ENCODE data around the gene DKC1.

Gene DKC1

DNA sequence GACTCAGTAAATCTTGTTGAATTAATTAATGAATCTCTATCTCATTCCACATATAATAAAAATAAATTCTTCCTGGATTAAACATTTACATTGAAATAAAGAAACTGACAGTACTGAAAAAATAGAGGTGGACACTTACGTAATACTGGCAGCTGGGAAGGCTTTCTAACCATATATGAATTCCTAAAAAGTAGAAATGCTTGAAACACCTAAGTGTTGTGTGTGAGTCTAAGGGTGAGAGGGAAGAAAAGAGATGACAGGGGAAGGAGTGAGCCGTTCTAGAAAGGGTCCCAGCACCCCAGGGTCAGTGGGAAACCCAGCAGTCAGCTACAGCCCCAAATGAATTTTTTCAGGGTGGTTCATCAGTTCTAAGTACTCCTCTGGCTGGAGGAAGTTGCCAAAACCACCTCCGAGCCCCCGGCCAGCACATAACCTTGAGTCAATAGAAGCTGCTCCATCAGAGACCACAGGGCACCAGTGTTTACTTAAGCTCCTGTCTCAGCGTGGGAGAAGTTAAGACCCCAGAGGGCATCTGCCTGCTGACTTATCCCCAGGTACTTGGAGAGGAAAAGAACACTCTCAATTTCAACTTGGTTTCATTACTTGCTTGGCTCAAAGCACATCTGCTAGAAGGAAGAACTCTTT is 30.1 kb upstream of the DKC1 start:
- CTCF ChIA-PET = interaction anchor here (1.0 to 7.5 kb wide), 4 partner anchors 11 to 16 kb away, joined by 3 to 46 read pairs (median 5); no protein-coding TSS in a partner anchor

DNA sequence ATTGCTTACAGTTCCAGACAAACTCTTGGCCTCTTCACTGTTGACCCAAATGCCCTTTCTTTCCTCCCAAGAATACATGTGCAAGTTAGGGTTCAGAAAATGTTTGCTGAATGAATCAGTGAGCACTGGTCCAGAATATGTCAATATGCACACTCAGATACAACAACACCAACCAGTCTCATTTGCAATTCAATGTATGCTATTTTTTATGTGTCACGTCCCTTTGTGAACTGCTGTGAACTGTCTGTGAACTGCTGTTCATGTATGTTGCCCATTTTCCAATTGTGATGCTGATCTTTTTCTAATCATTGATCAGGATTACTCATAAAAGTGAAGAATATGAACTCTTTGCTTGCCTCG is 29.6 kb upstream of the DKC1 start:
- no peak for TF ChIP-seq ZNF335 (tag by site-specific recombination; conservative IDR thresholded peaks at IDR 0.05)
- no peak for TF ChIP-seq ZNF140 (tag by site-specific recombination; IDR thresholded peaks at IDR 0.05)
- no peak for TF ChIP-seq ZBTB1 (tag by site-specific recombination; IDR thresholded peaks at IDR 0.05)
- no peak for TF ChIP-seq REPIN1 (tag by site-specific recombination; IDR thresholded peaks at IDR 0.05; ENCODE audit: low read depth)
- TF ChIP-seq, protein P1, sequence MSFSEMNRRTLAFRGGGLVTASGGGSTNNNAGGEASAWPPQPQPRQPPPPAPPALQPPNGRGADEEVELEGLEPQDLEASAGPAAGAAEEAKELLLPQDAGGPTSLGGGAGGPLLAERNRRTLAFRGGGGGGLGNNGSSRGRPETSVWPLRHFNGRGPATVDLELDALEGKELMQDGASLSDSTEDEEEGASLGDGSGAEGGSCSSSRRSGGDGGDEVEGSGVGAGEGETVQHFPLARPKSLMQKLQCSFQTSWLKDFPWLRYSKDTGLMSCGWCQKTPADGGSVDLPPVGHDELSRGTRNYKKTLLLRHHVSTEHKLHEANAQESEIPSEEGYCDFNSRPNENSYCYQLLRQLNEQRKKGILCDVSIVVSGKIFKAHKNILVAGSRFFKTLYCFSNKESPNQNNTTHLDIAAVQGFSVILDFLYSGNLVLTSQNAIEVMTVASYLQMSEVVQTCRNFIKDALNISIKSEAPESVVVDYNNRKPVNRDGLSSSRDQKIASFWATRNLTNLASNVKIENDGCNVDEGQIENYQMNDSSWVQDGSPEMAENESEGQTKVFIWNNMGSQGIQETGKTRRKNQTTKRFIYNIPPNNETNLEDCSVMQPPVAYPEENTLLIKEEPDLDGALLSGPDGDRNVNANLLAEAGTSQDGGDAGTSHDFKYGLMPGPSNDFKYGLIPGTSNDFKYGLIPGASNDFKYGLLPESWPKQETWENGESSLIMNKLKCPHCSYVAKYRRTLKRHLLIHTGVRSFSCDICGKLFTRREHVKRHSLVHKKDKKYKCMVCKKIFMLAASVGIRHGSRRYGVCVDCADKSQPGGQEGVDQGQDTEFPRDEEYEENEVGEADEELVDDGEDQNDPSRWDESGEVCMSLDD (tag by site-specific recombination; IDR thresholded peaks at IDR 0.05) = no peak
- TF ChIP-seq ZXDB (tag by site-specific recombination; IDR thresholded peaks at IDR 0.05) = no peak
- TF ChIP-seq EGR2 (tag by site-specific recombination; IDR thresholded peaks at IDR 0.05; ENCODE audit: low read depth) = no peak
- no peak for TF ChIP-seq ZNF624 (tag by site-specific recombination; IDR thresholded peaks at IDR 0.05)
- TF ChIP-seq BCL11A (tag by site-specific recombination; IDR thresholded peaks at IDR 0.05; ENCODE audit: low read depth) = no peak
- no peak for TF ChIP-seq ZBTB21 (tag by site-specific recombination; IDR thresholded peaks at IDR 0.05)
- TF ChIP-seq ZNF548 (tag by site-specific recombination; IDR thresholded peaks at IDR 0.05) = no peak
- no peak for TF ChIP-seq ZNF514 (tag by site-specific recombination; IDR thresholded peaks at IDR 0.05)
- TF ChIP-seq ZFP69B (tag by site-specific recombination; IDR thresholded peaks at IDR 0.05) = no peak
- TF ChIP-seq, protein P2, sequence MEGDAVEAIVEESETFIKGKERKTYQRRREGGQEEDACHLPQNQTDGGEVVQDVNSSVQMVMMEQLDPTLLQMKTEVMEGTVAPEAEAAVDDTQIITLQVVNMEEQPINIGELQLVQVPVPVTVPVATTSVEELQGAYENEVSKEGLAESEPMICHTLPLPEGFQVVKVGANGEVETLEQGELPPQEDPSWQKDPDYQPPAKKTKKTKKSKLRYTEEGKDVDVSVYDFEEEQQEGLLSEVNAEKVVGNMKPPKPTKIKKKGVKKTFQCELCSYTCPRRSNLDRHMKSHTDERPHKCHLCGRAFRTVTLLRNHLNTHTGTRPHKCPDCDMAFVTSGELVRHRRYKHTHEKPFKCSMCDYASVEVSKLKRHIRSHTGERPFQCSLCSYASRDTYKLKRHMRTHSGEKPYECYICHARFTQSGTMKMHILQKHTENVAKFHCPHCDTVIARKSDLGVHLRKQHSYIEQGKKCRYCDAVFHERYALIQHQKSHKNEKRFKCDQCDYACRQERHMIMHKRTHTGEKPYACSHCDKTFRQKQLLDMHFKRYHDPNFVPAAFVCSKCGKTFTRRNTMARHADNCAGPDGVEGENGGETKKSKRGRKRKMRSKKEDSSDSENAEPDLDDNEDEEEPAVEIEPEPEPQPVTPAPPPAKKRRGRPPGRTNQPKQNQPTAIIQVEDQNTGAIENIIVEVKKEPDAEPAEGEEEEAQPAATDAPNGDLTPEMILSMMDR (tag by site-specific recombination; IDR thresholded peaks at IDR 0.05) = no peak
- TF ChIP-seq ZNF777 (tag by site-specific recombination; IDR thresholded peaks at IDR 0.05; ENCODE audit: borderline replicate concordance) = no peak
- no peak overlapping the region for H3K4me3 ChIP-seq (ENCODE audit: low read depth, low read length)
- H3K36me3 ChIP-seq (ENCODE audit: control insufficient read depth in 2 of 2, insufficient read depth in 1 of 2, low read length in 2 of 2) = no peaks in the 10 kb centered on the region
- CTCF ChIA-PET = interaction anchor here (1.0 kb wide), 1 partner anchor 15 kb away, joined by 3 read pairs; no protein-coding TSS in a partner anchor
- H3K9me3 ChIP-seq (ENCODE audit: control insufficient read depth, insufficient read depth, low read depth, low read length) = no peaks in the 10 kb centered on the region
- H3K27ac ChIP-seq (ENCODE audit: extremely low read depth, low read depth, low read length) = no peak overlapping the region
- peaks cover 7% of the 10 kb centered on the region; the same call in 1 of the 2 replicates for H3K4me1 ChIP-seq (ENCODE audit: control insufficient read depth, insufficient read depth, low read length)
- POLR2A ChIA-PET = interaction anchor here (1.8 kb wide), 1 partner anchor 30 kb away, joined by 5 read pairs; the partner anchor contains the start of gene DKC1

More for the DNA sequence above, 30.1 kb upstream of the DKC1 start:
- H3K9me3 ChIP-seq (ENCODE audit: control insufficient read depth, insufficient read depth, low read depth, low read length) = no peaks in the 10 kb centered on the region
- TF ChIP-seq, protein P3, sequence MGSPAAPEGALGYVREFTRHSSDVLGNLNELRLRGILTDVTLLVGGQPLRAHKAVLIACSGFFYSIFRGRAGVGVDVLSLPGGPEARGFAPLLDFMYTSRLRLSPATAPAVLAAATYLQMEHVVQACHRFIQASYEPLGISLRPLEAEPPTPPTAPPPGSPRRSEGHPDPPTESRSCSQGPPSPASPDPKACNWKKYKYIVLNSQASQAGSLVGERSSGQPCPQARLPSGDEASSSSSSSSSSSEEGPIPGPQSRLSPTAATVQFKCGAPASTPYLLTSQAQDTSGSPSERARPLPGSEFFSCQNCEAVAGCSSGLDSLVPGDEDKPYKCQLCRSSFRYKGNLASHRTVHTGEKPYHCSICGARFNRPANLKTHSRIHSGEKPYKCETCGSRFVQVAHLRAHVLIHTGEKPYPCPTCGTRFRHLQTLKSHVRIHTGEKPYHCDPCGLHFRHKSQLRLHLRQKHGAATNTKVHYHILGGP (tag by site-specific recombination; IDR thresholded peaks at IDR 0.05) = peak; percentile 60
- TF ChIP-seq ZNF112 (tag by site-specific recombination; IDR thresholded peaks at IDR 0.05) = no peak
- no peak for TF ChIP-seq YY2 (tag by site-specific recombination; IDR thresholded peaks at IDR 0.05)
- TF ChIP-seq ZIC2 (tag by site-specific recombination; IDR thresholded peaks at IDR 0.05) = peak; percentile 80
- TF ChIP-seq HOXA7 (CRISPR knock-in tag; IDR thresholded peaks at IDR 0.05; ENCODE audit: borderline replicate concordance) = no peak
- no peak for TF ChIP-seq ZNF174 (tag by site-specific recombination; IDR thresholded peaks at IDR 0.05)
- TF ChIP-seq, protein P1 (tag by site-specific recombination; IDR thresholded peaks at IDR 0.05) = no peak
- TF ChIP-seq ZNF660 (tag by site-specific recombination; IDR thresholded peaks at IDR 0.05) = peak; percentile 57; the same call in 1 of the 2 replicates
- no peak for TF ChIP-seq ZNF391 (tag by site-specific recombination; IDR thresholded peaks at IDR 0.05; ENCODE audit: borderline replicate concordance, low read depth)
- TF ChIP-seq, protein P4, sequence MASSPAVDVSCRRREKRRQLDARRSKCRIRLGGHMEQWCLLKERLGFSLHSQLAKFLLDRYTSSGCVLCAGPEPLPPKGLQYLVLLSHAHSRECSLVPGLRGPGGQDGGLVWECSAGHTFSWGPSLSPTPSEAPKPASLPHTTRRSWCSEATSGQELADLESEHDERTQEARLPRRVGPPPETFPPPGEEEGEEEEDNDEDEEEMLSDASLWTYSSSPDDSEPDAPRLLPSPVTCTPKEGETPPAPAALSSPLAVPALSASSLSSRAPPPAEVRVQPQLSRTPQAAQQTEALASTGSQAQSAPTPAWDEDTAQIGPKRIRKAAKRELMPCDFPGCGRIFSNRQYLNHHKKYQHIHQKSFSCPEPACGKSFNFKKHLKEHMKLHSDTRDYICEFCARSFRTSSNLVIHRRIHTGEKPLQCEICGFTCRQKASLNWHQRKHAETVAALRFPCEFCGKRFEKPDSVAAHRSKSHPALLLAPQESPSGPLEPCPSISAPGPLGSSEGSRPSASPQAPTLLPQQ (tag by site-specific recombination; IDR thresholded peaks at IDR 0.05) = no peak
- peaks cover 7% of the 10 kb centered on the region; the same call in 1 of the 2 replicates for H3K4me1 ChIP-seq (ENCODE audit: control insufficient read depth, insufficient read depth, low read length)
- H3K4me3 ChIP-seq (ENCODE audit: low read depth, low read length) = no peak overlapping the region
- no peaks in the 10 kb centered on the region for H3K36me3 ChIP-seq (ENCODE audit: control insufficient read depth in 2 of 2, insufficient read depth in 1 of 2, low read length in 2 of 2)
- no peak overlapping the region for H3K27ac ChIP-seq (ENCODE audit: extremely low read depth, low read depth, low read length)
- POLR2A ChIA-PET = interaction anchor here (0.8 to 1.8 kb wide), 2 partner anchors 15 to 30 kb away, joined by 3 to 5 read pairs; partner anchors contain the start of gene DKC1
